NCI-H2029 (cell line): ENCODE measurements around the gene DGKI.

ENCODE experiments used
- DNase-seq: peaks from one replicate; lab custom pipeline; 2025; lab: John Stamatoyannopoulos, UW

The DGKI gene

GRCh38 chr7:137846827-137847567, at the start of gene DGKI:
TSS of gene DGKI (minus strand) at chr7:137846974.
- DNase-seq: no peak

GRCh38 chr7:137895301-137896221, 48.8 kb upstream of the DGKI start:
- DNase-seq: no peak

- no peak for DNase-seq
These were observed 46.5 kb upstream of the DGKI start for GRCh38 chr7:137893143-137893742.

- no peak for DNase-seq
These were observed 44.4 kb upstream of the DGKI start for GRCh38 chr7:137891016-137891655.

GRCh38 chr7:137890449-137890921, 43.7 kb upstream of the DGKI start:
- DNase-seq: no peak

- no peak for DNase-seq
These were observed 41.5 kb upstream of the DGKI start for GRCh38 chr7:137888241-137888640.

- no peak for DNase-seq
These were observed 40.0 kb upstream of the DGKI start for GRCh38 chr7:137886746-137887145.

- DNase-seq: no peak
These were observed 39.5 kb upstream of the DGKI start for GRCh38 chr7:137886281-137886680.

- DNase-seq: no peak
These were observed 38.9 kb upstream of the DGKI start for GRCh38 chr7:137885678-137886077.

- DNase-seq: no peak
These were observed 36.0 kb upstream of the DGKI start for GRCh38 chr7:137882806-137883205.

- no peak for DNase-seq
These were observed 35.5 kb upstream of the DGKI start for GRCh38 chr7:137882261-137882668.

GRCh38 chr7:137881607-137882260, 35.0 kb upstream of the DGKI start:
- DNase-seq: no peak

GRCh38 chr7:137880432-137880831, 33.7 kb upstream of the DGKI start:
- DNase-seq: no peak

GRCh38 chr7:137879357-137880158, 32.8 kb upstream of the DGKI start:
- no peak for DNase-seq

GRCh38 chr7:137878333-137878961, 31.7 kb upstream of the DGKI start:
- DNase-seq: no peak

- no peak for DNase-seq
These were observed 30.4 kb upstream of the DGKI start for GRCh38 chr7:137877027-137877675.

- no peak for DNase-seq
These were observed 29.0 kb upstream of the DGKI start for GRCh38 chr7:137875746-137876145.

- no peak for DNase-seq
These were observed 27.4 kb upstream of the DGKI start for GRCh38 chr7:137873979-137874777.

GRCh38 chr7:137873524-137873923, 26.8 kb upstream of the DGKI start:
- no peak for DNase-seq
